RWPE2 (cell line): ENCODE measurements around the gene SRGAP1.

Source experiments
- ATAC-seq: fragments of 200-7000 bp; cut with Tn5 transposase; 3 replicates; pipeline ENCODE4 v1.9.1; 2021; ENCODE audit warnings: low read depth
- DNase-seq: peaks from one replicate; pipeline ENCODE4 v3.0.0-alpha.2; 2020; ENCODE audit warnings: low spot score
- H3K27ac ChIP-seq: fragments of 450-650 bp; 2 replicates; pipeline ENCODE4 v1.5.1; 2017; ENCODE audit warnings: mild to moderate bottlenecking; ENCODE audit not compliant: poor library complexity, severe bottlenecking
- H3K27me3 ChIP-seq: fragments of 250-450 bp; sonication (Bioruptor Pico); 2 replicates; pipeline ENCODE4 v1.5.1; 2021; ENCODE audit warnings: mild to moderate bottlenecking, moderate library complexity; ENCODE audit not compliant: insufficient read depth, poor library complexity, severe bottlenecking
- H3K36me3 ChIP-seq: fragments of 250-450 bp; sonication (Bioruptor Pico); 2 replicates; pipeline ENCODE4 v1.5.1; 2020; ENCODE audit warnings: low read depth, mild to moderate bottlenecking, moderate library complexity
- H3K4me1 ChIP-seq: fragments of 250-450 bp; sonication (Bioruptor Pico); 2 replicates; pipeline ENCODE4 v1.5.1; 2021; ENCODE audit warnings: mild to moderate bottlenecking, moderate library complexity; ENCODE audit not compliant: insufficient read depth, poor library complexity, severe bottlenecking
- H3K4me3 ChIP-seq: fragments of 250-450 bp; sonication (Bioruptor Pico); 2 replicates; pipeline ENCODE4 v1.5.1; 2021; ENCODE audit warnings: mild to moderate bottlenecking, moderate library complexity; ENCODE audit not compliant: severe bottlenecking
- H3K9me3 ChIP-seq: fragments of 250-450 bp; sonication (Bioruptor Pico); 2 replicates; pipeline ENCODE4 v1.5.1; 2021; ENCODE audit warnings: mild to moderate bottlenecking, moderate library complexity; ENCODE audit not compliant: severe bottlenecking
- TF ChIP-seq, protein P1 (sequence below): fragments of 450-650 bp; IDR thresholded peaks from one replicate; pipeline ENCODE4 v1.5.1; 2017; ENCODE audit warnings: mild to moderate bottlenecking, moderate library complexity; ENCODE audit not compliant: poor library complexity, severe bottlenecking

Gene SRGAP1

DNA sequence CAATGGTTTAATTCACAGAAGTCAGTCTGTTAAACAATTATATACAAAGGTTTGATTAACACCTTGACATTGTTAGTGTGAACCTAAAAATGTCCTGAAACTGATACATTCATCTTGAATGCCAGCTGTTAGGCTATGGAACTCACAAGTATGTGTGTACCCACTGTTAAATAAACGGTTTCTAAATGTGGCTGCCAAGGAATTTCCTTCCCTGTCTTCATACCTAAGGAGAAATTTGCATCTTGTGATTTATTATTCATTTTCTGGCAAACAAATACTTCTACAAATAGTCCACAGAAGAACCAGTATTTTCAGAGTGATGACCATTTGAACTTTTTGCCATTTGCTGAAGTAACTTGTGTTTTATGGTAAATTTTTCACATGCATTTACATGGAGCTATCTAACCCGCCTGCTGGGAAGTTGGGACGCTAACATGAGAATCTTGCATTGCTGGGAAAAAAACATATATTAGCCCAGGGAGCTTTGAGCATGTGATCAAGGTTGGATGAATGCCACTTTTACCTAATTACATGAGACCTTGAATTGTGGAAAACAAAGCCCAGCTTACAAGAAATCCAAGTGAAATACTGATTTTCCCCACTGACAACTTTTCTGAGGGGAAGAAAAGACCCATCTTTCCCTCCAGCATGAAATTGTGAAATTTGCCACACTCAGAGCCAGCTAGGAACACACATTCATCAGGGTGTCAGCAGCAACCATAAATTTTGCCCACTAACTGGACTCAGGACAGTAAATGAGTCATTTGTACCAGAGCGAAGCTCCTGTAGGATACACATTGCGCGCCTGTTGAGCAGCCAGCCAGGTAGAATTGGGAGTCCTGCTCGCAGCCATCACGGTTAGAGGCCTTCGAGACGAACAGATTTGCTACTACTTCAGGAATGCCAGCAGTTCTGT, 259.6 kb downstream of the SRGAP1 start:
- peak; percentile 86 for DNase-seq
- Histone ChIP-seq H3K4me3 (no peak overlapping the region), H3K4me1 (peaks cover 62% of the 10 kb centered on the region), H3K36me3 (peaks cover 42% of the 10 kb centered on the region), H3K9me3 (no peaks in the 10 kb centered on the region), H3K27ac (peak overlapping the region; percentile 95), H3K27me3 (no peaks in the 10 kb centered on the region)
- peak; percentile 91 for ATAC-seq
- TF ChIP-seq, protein P1, sequence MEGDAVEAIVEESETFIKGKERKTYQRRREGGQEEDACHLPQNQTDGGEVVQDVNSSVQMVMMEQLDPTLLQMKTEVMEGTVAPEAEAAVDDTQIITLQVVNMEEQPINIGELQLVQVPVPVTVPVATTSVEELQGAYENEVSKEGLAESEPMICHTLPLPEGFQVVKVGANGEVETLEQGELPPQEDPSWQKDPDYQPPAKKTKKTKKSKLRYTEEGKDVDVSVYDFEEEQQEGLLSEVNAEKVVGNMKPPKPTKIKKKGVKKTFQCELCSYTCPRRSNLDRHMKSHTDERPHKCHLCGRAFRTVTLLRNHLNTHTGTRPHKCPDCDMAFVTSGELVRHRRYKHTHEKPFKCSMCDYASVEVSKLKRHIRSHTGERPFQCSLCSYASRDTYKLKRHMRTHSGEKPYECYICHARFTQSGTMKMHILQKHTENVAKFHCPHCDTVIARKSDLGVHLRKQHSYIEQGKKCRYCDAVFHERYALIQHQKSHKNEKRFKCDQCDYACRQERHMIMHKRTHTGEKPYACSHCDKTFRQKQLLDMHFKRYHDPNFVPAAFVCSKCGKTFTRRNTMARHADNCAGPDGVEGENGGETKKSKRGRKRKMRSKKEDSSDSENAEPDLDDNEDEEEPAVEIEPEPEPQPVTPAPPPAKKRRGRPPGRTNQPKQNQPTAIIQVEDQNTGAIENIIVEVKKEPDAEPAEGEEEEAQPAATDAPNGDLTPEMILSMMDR: no peak

DNA sequence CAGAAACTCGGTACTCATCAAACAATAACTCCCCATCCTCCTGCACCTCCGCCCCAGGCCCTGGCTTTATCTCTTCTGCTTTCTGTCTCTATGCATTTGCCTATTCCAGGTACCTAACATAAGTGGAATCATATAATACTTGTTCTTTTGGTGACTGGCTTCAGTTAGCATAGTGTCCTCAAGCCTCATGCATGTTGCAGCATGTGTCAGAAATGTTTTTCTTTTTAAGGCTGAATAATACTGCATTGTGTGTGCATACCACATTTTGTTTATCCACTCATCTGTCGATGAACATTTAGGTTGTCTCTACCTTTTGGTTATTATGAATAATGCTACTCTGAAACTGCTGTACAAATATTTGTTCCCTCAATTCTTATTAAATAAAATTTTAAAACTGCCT, 260.5 kb downstream of the SRGAP1 start:
- peaks cover 47% of the 10 kb centered on the region for H3K36me3 ChIP-seq
- ATAC-seq: peak; percentile 46
- H3K27ac ChIP-seq: peak overlapping the region; percentile 95

DNA sequence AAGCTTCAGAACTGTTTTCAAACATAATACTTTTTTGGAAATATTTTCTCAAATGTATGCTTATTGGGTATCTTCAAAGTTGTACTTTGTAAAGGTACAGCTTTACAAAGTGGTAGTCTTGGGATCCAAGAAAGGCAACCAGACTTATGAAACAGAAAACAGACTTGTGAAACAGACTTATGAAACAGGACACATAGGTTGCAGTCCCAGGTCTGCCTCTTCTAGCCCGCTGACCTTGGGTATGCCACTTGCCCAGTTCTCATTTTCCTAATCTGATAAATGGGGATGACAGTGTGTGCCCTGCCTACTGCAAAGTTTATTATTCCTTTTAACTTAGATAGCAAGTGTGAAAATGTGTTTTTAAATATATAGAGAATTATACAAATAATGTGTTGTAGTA, 263.3 kb downstream of the SRGAP1 start:
- DNase-seq: no peak
- Histone ChIP-seq H3K9me3 (no peaks in the 10 kb centered on the region), H3K27me3 (no peaks in the 10 kb centered on the region), H3K4me3 (no peak overlapping the region), H3K4me1 (peaks cover 28% of the 10 kb centered on the region), H3K36me3 (peaks cover 66% of the 10 kb centered on the region), H3K27ac (no peak overlapping the region)
- TF ChIP-seq, protein P1: no peak
- ATAC-seq: no peak

More for the DNA sequence above, 260.5 kb downstream of the SRGAP1 start:
- Histone ChIP-seq H3K4me3 (no peak overlapping the region), H3K4me1 (peaks cover 53% of the 10 kb centered on the region), H3K9me3 (no peaks in the 10 kb centered on the region), H3K27me3 (no peaks in the 10 kb centered on the region)
- no peak for DNase-seq
- TF ChIP-seq, protein P1: no peak

DNA sequence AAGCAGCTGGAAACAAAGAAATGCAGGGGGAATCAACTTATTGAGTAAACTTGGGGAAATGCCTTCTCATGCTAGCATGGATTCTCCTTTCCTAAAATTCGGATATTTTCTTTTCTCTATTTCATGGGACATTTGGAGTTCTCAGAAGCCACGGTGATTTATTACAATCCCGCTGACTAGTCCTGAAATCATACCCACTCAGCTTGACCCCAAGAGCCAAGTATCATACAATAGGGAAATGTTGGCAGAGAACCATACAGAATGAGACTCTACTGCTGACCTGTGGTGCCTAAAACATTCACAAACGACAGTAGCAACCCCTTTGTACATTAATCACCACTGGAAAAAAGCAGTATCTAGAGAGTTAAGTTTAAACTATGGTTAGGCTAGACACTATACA, 265.2 kb downstream of the SRGAP1 start:
- TF ChIP-seq, protein P1: no peak
- peaks cover 10% of the 10 kb centered on the region for H3K4me1 ChIP-seq
- H3K36me3 ChIP-seq: peaks cover 83% of the 10 kb centered on the region
- DNase-seq (no peak), ATAC-seq (no peak)
- H3K4me3 ChIP-seq: no peak overlapping the region
- no peaks in the 10 kb centered on the region for H3K9me3 ChIP-seq
- no peak overlapping the region for H3K27ac ChIP-seq
- H3K27me3 ChIP-seq: no peaks in the 10 kb centered on the region

DNA sequence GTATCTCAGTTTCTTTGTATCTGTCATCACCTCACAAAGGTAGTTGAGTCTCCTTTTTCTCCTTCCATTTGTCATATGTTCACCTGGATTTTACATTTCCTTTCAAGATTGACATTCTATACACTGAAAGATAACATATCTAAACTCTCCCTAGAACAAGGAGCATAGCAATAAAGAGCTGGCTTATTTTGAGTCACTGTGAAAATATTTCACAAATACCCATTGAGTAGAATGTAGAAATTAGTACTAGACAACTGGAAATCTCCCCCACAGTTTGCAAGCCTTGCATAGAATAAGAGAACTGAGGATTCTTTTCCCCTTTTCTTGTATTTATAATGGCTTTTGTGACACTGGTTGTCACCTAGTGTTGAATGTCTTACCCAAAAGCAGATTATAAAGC, 266.4 kb downstream of the SRGAP1 start:
- Histone ChIP-seq H3K36me3 (peaks cover 92% of the 10 kb centered on the region), H3K9me3 (no peaks in the 10 kb centered on the region), H3K27ac (no peak overlapping the region), H3K4me1 (no peaks in the 10 kb centered on the region), H3K4me3 (no peak overlapping the region), H3K27me3 (no peaks in the 10 kb centered on the region)
- ATAC-seq: peak; percentile 46; the same call in 1 of the 3 replicates
- TF ChIP-seq, protein P1: no peak
- DNase-seq: no peak
